GM10266 (cell line): Measurements from ENCODE around the gene SLC9A2.
A peak's percentile ranks its signal among the peaks of the same experiment; 100 is the strongest.

Source experiments
- DNase-seq: peaks from one replicate; pipeline ENCODE4 v3.0.0; 2012; ENCODE audit errors: extremely low spot score
- TF ChIP-seq, protein P1 (sequence below): IDR thresholded peaks from 2 replicates; pipeline ENCODE4 v1.5.1; 2012; ENCODE audit warnings: mild to moderate bottlenecking, low read depth; ENCODE audit not compliant: control insufficient read depth, insufficient read depth; ENCODE audit errors: missing control alignments

SLC9A2 gene, protein sequence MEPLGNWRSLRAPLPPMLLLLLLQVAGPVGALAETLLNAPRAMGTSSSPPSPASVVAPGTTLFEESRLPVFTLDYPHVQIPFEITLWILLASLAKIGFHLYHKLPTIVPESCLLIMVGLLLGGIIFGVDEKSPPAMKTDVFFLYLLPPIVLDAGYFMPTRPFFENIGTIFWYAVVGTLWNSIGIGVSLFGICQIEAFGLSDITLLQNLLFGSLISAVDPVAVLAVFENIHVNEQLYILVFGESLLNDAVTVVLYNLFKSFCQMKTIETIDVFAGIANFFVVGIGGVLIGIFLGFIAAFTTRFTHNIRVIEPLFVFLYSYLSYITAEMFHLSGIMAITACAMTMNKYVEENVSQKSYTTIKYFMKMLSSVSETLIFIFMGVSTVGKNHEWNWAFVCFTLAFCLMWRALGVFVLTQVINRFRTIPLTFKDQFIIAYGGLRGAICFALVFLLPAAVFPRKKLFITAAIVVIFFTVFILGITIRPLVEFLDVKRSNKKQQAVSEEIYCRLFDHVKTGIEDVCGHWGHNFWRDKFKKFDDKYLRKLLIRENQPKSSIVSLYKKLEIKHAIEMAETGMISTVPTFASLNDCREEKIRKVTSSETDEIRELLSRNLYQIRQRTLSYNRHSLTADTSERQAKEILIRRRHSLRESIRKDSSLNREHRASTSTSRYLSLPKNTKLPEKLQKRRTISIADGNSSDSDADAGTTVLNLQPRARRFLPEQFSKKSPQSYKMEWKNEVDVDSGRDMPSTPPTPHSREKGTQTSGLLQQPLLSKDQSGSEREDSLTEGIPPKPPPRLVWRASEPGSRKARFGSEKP

DNA sequence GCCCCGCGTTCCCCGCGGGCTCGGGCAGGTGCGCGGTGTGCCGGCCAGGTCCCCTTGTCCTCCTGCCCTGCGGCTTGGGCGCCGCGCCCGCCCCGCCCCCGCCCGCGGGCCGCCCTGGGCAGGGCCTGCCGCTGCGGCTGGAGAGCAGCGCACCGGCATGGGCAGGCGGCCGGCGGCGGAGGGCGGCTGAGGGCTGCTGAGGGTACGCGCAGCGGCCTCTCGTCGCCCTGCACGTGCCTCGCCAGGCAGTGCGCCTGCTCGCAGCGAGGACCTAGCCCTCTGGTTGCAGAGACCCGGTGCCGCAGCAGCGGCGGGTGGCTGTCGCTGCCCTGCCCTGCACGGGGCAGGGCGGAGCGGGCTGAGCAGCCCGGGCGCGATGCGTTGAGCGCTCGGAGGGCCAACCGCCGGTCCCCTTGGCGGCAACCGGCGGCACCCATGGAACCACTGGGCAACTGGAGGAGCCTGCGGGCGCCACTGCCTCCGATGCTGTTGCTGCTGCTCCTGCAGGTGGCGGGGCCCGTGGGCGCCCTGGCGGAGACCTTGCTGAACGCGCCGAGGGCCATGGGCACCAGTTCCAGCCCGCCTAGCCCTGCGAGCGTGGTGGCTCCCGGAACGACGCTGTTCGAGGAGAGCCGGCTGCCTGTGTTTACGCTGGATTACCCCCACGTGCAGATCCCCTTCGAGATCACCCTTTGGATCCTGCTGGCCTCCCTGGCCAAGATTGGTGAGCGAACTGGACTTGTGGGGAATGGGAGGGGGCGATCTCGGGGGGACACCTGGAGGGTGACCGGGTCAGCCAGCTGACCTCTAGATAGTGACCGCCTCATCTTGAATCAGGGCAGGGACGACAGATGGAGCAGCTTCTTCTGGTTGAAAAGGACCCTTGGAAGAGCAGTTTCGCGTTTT lies at the start of gene SLC9A2:
TSS of gene SLC9A2 (plus strand) at position 140 of the 906 bp plus-strand sequence. CDS start at position 436, 296 bp downstream.
- TF ChIP-seq, protein P1, sequence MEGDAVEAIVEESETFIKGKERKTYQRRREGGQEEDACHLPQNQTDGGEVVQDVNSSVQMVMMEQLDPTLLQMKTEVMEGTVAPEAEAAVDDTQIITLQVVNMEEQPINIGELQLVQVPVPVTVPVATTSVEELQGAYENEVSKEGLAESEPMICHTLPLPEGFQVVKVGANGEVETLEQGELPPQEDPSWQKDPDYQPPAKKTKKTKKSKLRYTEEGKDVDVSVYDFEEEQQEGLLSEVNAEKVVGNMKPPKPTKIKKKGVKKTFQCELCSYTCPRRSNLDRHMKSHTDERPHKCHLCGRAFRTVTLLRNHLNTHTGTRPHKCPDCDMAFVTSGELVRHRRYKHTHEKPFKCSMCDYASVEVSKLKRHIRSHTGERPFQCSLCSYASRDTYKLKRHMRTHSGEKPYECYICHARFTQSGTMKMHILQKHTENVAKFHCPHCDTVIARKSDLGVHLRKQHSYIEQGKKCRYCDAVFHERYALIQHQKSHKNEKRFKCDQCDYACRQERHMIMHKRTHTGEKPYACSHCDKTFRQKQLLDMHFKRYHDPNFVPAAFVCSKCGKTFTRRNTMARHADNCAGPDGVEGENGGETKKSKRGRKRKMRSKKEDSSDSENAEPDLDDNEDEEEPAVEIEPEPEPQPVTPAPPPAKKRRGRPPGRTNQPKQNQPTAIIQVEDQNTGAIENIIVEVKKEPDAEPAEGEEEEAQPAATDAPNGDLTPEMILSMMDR, result no peak
- peak; percentile 38 for DNase-seq

DNA sequence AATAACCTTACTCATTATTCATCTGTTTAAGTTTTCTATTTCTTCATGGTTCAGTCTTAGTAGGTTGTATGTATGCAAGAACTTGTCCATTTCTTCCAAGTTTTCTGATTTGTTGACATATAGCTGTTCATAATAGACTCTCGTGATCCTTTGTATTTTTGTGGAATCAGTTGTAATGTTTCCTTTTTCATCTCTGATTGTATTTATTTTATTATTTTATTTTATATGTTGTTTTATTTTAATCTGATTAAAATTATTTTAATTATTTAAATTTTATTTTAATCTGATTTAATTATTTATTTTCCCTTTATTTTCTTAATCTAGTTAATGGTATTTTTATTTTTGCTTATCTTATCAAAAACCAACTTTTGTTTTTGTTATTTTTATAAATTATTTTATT lies 43.5 kb upstream of the SLC9A2 start:
- TF ChIP-seq, protein P1, result no peak
- DNase-seq, result no peak

DNA sequence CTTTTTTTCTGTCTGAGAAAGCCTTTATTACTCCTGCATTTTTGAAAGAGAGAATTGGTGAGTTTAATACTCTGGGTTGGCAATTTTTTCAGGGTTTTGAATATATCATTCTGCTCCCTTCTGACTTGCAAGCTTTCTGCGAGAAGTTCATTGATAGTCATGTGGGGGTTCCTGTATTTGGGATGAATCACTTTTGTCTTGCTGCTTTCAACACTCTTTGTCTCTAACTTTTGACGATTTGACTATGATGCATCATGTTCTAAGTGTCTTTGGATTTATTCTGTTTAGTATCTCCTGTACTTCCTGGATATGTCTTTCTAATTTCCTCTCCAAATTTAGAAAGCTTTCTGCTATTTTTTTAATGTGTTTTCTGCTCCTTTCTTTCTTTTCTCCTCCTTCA lies 41.0 kb upstream of the SLC9A2 start:
- TF ChIP-seq, protein P1, result no peak
- no peak for DNase-seq

DNA sequence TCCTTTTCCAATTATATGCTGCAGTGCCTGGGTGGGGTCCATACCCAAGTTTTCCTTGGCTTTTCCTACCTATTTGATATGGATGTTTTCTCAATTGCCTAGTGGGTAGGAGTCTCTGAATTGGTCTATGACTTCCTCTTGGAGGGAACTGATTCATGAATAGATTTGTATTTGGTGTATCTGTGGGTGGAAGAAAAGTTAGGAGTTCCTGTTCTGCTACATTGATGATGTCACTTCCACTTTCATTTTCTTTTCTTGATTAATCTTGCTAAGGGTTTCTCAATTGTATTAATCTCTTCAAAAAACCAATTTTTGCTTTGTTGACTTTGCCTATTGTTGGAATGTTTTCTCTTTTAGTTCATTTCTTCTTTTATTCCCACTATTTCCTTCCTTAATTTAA lies 37.4 kb upstream of the SLC9A2 start:
- DNase-seq, result no peak
- TF ChIP-seq, protein P1, result no peak

DNA sequence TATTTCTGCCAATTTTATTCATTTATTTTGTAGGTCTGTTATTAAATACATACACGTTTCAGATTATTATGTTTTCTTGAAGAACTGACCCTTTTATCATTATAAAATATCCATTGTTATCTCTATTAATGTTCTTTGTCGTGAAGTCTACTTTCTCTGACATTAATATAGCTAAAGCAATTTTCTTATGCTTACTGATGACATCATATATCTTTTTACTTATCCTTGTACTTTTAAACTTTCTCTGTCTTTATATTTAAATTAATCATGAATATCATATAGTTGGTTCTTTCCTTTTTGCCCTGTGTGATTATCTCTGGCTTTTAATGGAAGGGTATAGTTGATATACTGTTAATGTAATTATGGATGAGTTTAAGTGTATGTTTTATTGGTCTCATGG lies 36.5 kb upstream of the SLC9A2 start:
- DNase-seq, result no peak
- TF ChIP-seq, protein P1, result no peak

DNA sequence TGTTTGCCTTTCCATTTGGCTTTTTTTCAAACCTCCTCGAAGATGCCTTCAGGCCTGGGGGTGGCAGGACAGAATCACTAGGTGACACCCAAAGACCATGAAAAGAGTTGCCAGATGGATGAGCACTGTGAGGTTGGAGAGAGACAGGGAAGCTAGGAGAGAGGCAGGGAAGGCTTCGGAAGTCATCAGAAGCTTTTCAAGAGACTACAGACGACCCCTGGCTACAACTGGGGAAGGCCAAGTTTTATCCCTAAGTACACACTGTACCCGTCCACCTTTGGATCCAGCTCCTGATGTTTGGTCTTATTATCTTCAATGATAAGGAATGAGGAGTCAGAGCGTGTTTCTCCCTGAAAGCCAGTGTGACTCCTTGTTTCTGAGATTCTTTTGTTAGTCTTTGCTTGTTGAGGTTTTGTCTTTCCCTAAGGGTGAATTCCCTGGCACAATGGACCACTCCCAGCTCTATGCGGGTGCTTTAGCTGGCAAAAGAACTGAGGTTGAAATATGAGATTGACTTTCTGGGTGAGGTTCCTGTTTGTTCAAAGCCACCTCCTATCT lies 33.4 kb upstream of the SLC9A2 start:
- no peak for DNase-seq
- TF ChIP-seq, protein P1, result no peak
